ENCODE results near the gene OSBPL5. TPM values are rescaled to one million over a fixed set of nuclear protein-coding genes. Genes with fewer than 3 reads are reported as not detected.
"Not testable (repeated sequence)": the region's sequence is repeated elsewhere in the genome, so short reads cannot be mapped to it uniquely, and the experiment has no call there.

The OSBPL5 gene
- total and polyA plus RNA-seq, 5 donors from 2014 or later: 0.22 to 2.2 (median 0.23) TPM; not detected in 2

- H3K27me3 Mint-ChIP-seq: peaks cover 6% of the 10 kb centered on the region
- H3K4me3 Mint-ChIP-seq: no peak overlapping the region
- no peak overlapping the region for H3K27ac Mint-ChIP-seq
- H3K4me1 ChIP-seq (ENCODE audit: control insufficient read depth, insufficient read depth, low read length, poor library complexity, severe bottlenecking): no peaks in the 10 kb centered on the region
- H3K9me3 Mint-ChIP-seq: peaks cover 0 to 3% (median 0%) of the 10 kb centered on the region in 7 donors
- H3K36me3 ChIP-seq (ENCODE audit: control insufficient read depth, insufficient read depth, low read length): no peaks in the 10 kb centered on the region
- DNase-seq (no peak), ATAC-seq (ENCODE audit: low read depth in 2 of 2) (no peak)
- H3K4me3 ChIP-seq (ENCODE audit: low read depth, low read length): no peak overlapping the region
- no peaks in the 10 kb centered on the region for H3K9me3 ChIP-seq (ENCODE audit: control insufficient read depth in 2 of 2, low read length in 2 of 2)
- no peaks in the 10 kb centered on the region for H3K36me3 Mint-ChIP-seq
- no peaks in the 10 kb centered on the region for H3K4me1 Mint-ChIP-seq
- H3K27me3 ChIP-seq (ENCODE audit: control insufficient read depth, insufficient read depth, low read length): no peaks in the 10 kb centered on the region
- H3K27ac ChIP-seq (ENCODE audit: insufficient read depth, low read length, poor library complexity, severe bottlenecking): no peak overlapping the region
Measured at GRCh38 chr11:3121931-3122774, 43.0 kb downstream of the OSBPL5 start.

DNA sequence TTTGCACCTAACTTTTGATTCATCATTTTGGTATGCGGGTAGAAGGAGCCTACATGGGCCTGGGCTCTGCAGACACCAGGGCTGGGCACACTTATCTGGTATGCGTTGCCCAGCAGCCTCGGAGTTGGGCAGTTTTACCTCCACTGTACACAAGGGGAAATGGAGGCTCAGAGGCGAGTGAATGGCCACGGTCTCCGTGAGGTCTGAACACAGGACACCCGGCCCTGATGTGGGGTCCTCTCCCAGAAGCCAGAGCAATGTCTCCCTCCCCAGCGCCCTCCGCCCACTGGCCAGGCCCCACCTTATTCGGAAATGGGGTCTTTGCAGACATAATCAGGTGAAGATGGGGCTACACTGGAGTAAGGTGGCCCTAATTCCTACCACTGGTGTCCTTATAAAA is 43.7 kb downstream of the OSBPL5 start:
- Histone ChIP-seq H3K27ac (ENCODE audit: insufficient read depth, low read length, poor library complexity, severe bottlenecking) (no peak overlapping the region), H3K36me3 (ENCODE audit: control insufficient read depth, insufficient read depth, low read length) (no peaks in the 10 kb centered on the region), H3K4me1 (ENCODE audit: control insufficient read depth, insufficient read depth, low read length, poor library complexity, severe bottlenecking) (no peaks in the 10 kb centered on the region), H3K27me3 (ENCODE audit: control insufficient read depth, insufficient read depth, low read length) (no peaks in the 10 kb centered on the region), H3K4me3 (ENCODE audit: low read depth, low read length) (no peak overlapping the region), H3K9me3 (ENCODE audit: control insufficient read depth in 2 of 2, low read length in 2 of 2) (no peaks in the 10 kb centered on the region)
- H3K27me3 Mint-ChIP-seq: peaks cover 6% of the 10 kb centered on the region
- no peak overlapping the region for H3K4me3 Mint-ChIP-seq
- no peaks in the 10 kb centered on the region for H3K36me3 Mint-ChIP-seq
- DNase-seq: no peak
- ATAC-seq (ENCODE audit: low read depth in 2 of 2): no peak
- H3K4me1 Mint-ChIP-seq: no peaks in the 10 kb centered on the region
- H3K27ac Mint-ChIP-seq: no peak overlapping the region
- peaks cover 0 to 3% (median 0%) of the 10 kb centered on the region in 7 donors for H3K9me3 Mint-ChIP-seq

GRCh38 chr11:3120071-3120792 is 44.9 kb downstream of the OSBPL5 start:
- H3K36me3 ChIP-seq (ENCODE audit: control insufficient read depth, insufficient read depth, low read length): no peaks in the 10 kb centered on the region
- H3K27me3 ChIP-seq (ENCODE audit: control insufficient read depth, insufficient read depth, low read length): no peaks in the 10 kb centered on the region
- H3K4me3 Mint-ChIP-seq: no peak overlapping the region
- H3K9me3 Mint-ChIP-seq: peaks cover 0 to 5% (median 1%) of the 10 kb centered on the region in 7 donors
- H3K27me3 Mint-ChIP-seq: peaks cover 6% of the 10 kb centered on the region
- no peak overlapping the region for H3K27ac ChIP-seq (ENCODE audit: insufficient read depth, low read length, poor library complexity, severe bottlenecking)
- H3K4me1 Mint-ChIP-seq: no peaks in the 10 kb centered on the region
- DNase-seq (no peak), ATAC-seq (ENCODE audit: low read depth in 2 of 2) (no peak)
- H3K27ac Mint-ChIP-seq: no peak overlapping the region
- H3K9me3 ChIP-seq (ENCODE audit: control insufficient read depth in 2 of 2, low read length in 2 of 2): no peaks in the 10 kb centered on the region
- no peaks in the 10 kb centered on the region for H3K4me1 ChIP-seq (ENCODE audit: control insufficient read depth, insufficient read depth, low read length, poor library complexity, severe bottlenecking)
- H3K36me3 Mint-ChIP-seq: no peaks in the 10 kb centered on the region
- no peak overlapping the region for H3K4me3 ChIP-seq (ENCODE audit: low read depth, low read length)

DNA sequence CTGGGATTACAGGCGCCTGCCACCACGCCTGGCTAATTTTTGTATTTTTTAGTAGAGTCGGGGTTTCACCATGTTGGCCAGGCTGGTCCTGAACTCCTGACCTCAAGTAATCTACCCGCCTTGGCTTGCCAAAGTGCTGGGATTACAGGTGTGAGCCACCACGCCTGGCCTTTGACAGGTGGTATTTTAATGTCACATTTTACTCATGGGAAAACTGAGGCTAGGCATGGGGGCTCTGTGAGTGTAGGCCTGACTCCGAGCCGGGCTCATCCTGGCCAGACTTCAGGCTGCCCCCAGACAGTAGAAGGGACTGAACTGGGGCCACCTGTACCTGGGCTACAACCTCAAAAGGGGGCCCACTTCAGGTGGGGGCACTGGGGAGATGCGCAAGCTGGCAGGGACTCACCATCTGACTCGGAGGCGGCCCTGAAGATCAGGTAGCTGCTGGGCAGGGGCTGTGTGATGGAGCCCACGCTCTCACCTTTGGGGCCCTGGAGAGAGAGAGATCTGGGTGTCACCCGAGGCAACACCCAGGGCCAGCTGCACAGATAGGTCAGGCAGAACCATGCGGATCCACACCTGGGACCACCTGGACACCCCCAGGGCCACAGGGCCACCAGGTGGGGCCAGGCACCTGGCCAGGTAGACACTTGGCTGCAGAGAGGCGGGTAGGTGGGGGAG is 45.8 kb downstream of the OSBPL5 start:
- no peaks in the 10 kb centered on the region for H3K4me1 ChIP-seq (ENCODE audit: control insufficient read depth, insufficient read depth, low read length, poor library complexity, severe bottlenecking)
- Mint-ChIP-seq H3K36me3 (no peaks in the 10 kb centered on the region), H3K9me3 (peaks cover 0 to 8% (median 3%) of the 10 kb centered on the region in 7 donors), H3K4me3 (no peak overlapping the region), H3K4me1 (no peaks in the 10 kb centered on the region), H3K27me3 (peaks cover 6% of the 10 kb centered on the region), H3K27ac (no peak overlapping the region)
- DNase-seq (no peak), ATAC-seq (ENCODE audit: low read depth in 2 of 2) (no peak)
- no peak overlapping the region for H3K27ac ChIP-seq (ENCODE audit: insufficient read depth, low read length, poor library complexity, severe bottlenecking)
- H3K9me3 ChIP-seq (ENCODE audit: control insufficient read depth in 2 of 2, low read length in 2 of 2): peaks cover 0 to 2% of the 10 kb centered on the region in 2 experiments
- no peaks in the 10 kb centered on the region for H3K27me3 ChIP-seq (ENCODE audit: control insufficient read depth, insufficient read depth, low read length)
- no peak overlapping the region for H3K4me3 ChIP-seq (ENCODE audit: low read depth, low read length)
- H3K36me3 ChIP-seq (ENCODE audit: control insufficient read depth, insufficient read depth, low read length): no peaks in the 10 kb centered on the region

DNA sequence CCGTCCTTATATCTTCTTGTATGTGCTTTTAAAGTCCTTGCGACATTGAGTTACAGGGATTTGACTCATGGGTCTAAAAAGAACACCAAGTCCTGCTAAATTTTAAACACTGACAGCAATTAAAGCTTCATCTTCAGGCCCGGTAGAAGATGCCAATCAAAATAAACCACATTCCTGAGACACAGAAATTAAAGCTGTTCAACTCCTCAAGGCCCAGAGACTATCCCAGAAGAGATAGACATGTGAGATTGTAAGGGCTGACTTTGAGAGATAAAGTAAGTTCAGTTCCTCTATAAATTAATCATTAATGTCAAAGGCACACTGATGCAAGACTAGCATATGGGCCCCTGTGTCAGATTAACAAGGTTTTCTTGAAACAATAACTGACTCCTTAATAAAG is 49.8 kb downstream of the OSBPL5 start:
- ATAC-seq (ENCODE audit: low read depth in 2 of 2) (no peak), DNase-seq (no peak)
- H3K4me1 Mint-ChIP-seq: no peaks in the 10 kb centered on the region
- H3K9me3 Mint-ChIP-seq: peaks cover 4 to 10% (median 6%) of the 10 kb centered on the region in 7 donors
- Histone ChIP-seq H3K27ac (ENCODE audit: insufficient read depth, low read length, poor library complexity, severe bottlenecking) (no peak overlapping the region), H3K27me3 (ENCODE audit: control insufficient read depth, insufficient read depth, low read length) (no peaks in the 10 kb centered on the region), H3K36me3 (ENCODE audit: control insufficient read depth, insufficient read depth, low read length) (no peaks in the 10 kb centered on the region), H3K4me1 (ENCODE audit: control insufficient read depth, insufficient read depth, low read length, poor library complexity, severe bottlenecking) (no peaks in the 10 kb centered on the region), H3K4me3 (ENCODE audit: low read depth, low read length) (no peak overlapping the region), H3K9me3 (ENCODE audit: control insufficient read depth in 2 of 2, low read length in 2 of 2) (peaks cover 0 to 7% of the 10 kb centered on the region in 2 experiments)
- H3K4me3 Mint-ChIP-seq: no peak overlapping the region
- H3K27me3 Mint-ChIP-seq: peaks cover 6% of the 10 kb centered on the region
- H3K36me3 Mint-ChIP-seq: no peaks in the 10 kb centered on the region
- no peak overlapping the region for H3K27ac Mint-ChIP-seq

- not testable (repeated sequence) for H3K9me3 ChIP-seq (ENCODE audit: control insufficient read depth in 2 of 2, low read length in 2 of 2); H3K27ac Mint-ChIP-seq; DNase-seq; H3K9me3 Mint-ChIP-seq; H3K4me3 ChIP-seq (ENCODE audit: low read depth, low read length); H3K4me1 Mint-ChIP-seq; ATAC-seq (ENCODE audit: low read depth in 2 of 2); H3K36me3 ChIP-seq (ENCODE audit: control insufficient read depth, insufficient read depth, low read length); H3K4me3 Mint-ChIP-seq; H3K36me3 Mint-ChIP-seq; H3K27me3 ChIP-seq (ENCODE audit: control insufficient read depth, insufficient read depth, low read length); H3K4me1 ChIP-seq (ENCODE audit: control insufficient read depth, insufficient read depth, low read length, poor library complexity, severe bottlenecking); H3K27ac ChIP-seq (ENCODE audit: insufficient read depth, low read length, poor library complexity, severe bottlenecking)
- H3K27me3 Mint-ChIP-seq: peaks cover 11% of the 10 kb centered on the region
Measured at GRCh38 chr11:3113661-3114060, 51.4 kb downstream of the OSBPL5 start.

- no peak for ATAC-seq (ENCODE audit: low read depth in 2 of 2)
- H3K9me3 ChIP-seq (ENCODE audit: control insufficient read depth in 2 of 2, low read length in 2 of 2): peaks cover 0 to 7% of the 10 kb centered on the region in 2 experiments
- H3K4me1 ChIP-seq (ENCODE audit: control insufficient read depth, insufficient read depth, low read length, poor library complexity, severe bottlenecking): no peaks in the 10 kb centered on the region
- H3K9me3 Mint-ChIP-seq: peaks cover 4 to 10% (median 5%) of the 10 kb centered on the region in 7 donors
- H3K4me1 Mint-ChIP-seq: no peaks in the 10 kb centered on the region
- DNase-seq: no peak
- H3K36me3 ChIP-seq (ENCODE audit: control insufficient read depth, insufficient read depth, low read length): no peaks in the 10 kb centered on the region
- H3K27ac Mint-ChIP-seq: peak overlapping the region in 1 of 3 donors; percentile 29
- no peaks in the 10 kb centered on the region for H3K27me3 ChIP-seq (ENCODE audit: control insufficient read depth, insufficient read depth, low read length)
- H3K4me3 ChIP-seq (ENCODE audit: low read depth, low read length): no peak overlapping the region
- H3K36me3 Mint-ChIP-seq: no peaks in the 10 kb centered on the region
- peaks cover 5% of the 10 kb centered on the region for H3K27me3 Mint-ChIP-seq
- no peak overlapping the region for H3K4me3 Mint-ChIP-seq
- no peak overlapping the region for H3K27ac ChIP-seq (ENCODE audit: insufficient read depth, low read length, poor library complexity, severe bottlenecking)
Measured at GRCh38 chr11:3111919-3112690, 53.0 kb downstream of the OSBPL5 start.

Measured in CD4-positive, CD25-positive, alpha-beta regulatory T cell (primary cell).